Activated CD4-positive, alpha-beta T cell treated with anti-CD3 and anti-CD28 coated beads for 24 hours (primary cell): Measurements from ENCODE around the gene CRTC3.
"Not testable (repeated sequence)": the region's sequence is repeated elsewhere in the genome, so short reads cannot be mapped to it uniquely, and the experiment has no call there.

Experiments
- DNase-seq, 2 donors: peaks; one replicate each; pipeline ENCODE4 v3.0.0-alpha.2; 2020; ENCODE audit warnings: low read depth in 2 of 2

The CRTC3 gene

GRCh38 chr15:90648137-90649070 is 118.7 kb downstream of the CRTC3 start:
- DNase-seq = peak in 1 of 2 donors; percentile 37

DNA sequence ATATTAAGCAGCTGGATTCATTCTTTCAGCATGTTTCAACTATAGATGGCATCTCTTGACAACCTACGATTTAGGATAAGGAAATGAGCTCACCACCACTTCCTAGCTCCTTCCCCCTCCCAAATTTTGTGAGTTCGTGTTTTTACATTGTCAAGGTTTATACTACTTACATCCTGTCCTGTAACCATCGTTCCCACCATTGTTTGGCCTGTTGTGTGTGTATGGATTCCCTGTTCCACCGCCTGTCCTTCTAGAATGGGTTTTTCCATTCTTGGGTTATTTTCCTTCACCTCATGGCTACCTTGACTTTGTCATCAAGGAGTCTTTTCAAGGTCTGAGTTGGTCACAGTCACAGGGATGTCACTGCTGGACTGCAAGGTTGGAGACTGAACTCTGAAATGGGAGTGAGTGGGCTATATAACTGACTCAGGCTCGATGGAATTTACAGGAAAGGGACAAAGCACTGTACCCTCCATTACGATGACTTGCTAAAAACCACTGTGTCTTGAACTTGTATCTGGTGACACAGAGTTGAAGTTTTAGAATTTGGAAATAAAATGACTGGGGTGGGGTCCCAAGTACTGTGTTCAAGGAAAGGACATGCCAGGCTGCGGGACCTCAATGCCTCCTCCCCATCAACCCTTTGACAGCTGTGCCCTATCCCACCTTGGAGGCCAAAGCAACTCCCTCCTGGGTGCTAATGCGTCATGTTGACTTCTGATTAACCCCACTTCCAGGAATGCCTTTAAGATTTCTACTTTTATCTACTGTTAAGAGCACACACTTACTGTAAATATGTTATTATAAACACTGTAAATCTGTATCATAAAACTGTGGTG is 120.6 kb downstream of the CRTC3 start:
- DNase-seq = no peak

DNA sequence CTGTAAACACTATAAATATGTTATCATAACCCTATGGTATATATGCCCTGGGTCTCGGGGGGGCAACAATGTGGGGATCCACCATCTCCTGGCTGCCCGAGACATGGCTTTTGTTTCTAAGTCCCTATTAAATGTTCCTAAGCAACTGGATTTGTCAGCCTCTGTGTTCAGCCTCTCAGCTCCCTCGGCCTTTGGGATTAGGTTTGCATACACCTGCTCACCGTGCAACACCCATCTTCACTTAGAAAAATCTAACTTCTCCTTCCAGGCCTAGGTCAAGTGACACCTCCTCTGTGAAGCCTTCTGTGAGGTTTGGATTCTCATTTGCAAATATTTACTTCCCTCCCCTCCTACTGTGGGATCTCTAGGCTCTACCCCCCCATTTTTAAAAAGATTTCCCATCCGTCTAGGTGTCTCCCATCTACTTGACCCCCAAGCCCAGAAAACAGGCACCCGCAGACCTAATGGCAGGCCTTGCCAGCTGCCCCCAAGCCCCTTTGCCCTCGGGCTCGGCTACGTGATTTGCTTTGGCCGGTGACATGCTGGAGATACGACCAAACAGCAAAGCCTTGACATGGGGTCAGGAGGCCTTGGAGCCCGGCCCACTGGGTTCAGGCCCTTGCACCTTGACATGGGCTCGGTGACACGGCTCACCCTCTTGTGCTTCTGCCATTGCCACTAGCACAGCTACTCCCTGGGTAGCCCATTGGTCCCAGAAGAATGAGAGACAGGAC is 121.4 kb downstream of the CRTC3 start:
- no peak for DNase-seq

- DNase-seq = no peak
Observed at GRCh38 chr15:90654233-90655136, 124.8 kb downstream of the CRTC3 start.

GRCh38 chr15:90657520-90658172 is 127.9 kb downstream of the CRTC3 start:
- peak in 1 of 2 donors; percentile 68 for DNase-seq

- no peak for DNase-seq
Observed at GRCh38 chr15:90659481-90659880, 129.8 kb downstream of the CRTC3 start.

GRCh38 chr15:90660195-90660998 is 130.7 kb downstream of the CRTC3 start:
- peak; percentile 67 for DNase-seq

- not testable (repeated sequence) for DNase-seq
Observed at GRCh38 chr15:90660999-90661330, 131.2 kb downstream of the CRTC3 start.

GRCh38 chr15:90664081-90664461 is 134.3 kb downstream of the CRTC3 start:
- DNase-seq = not testable (repeated sequence)

- DNase-seq = no peak
Observed at GRCh38 chr15:90664650-90665287, 135.0 kb downstream of the CRTC3 start.

- DNase-seq = peak in 1 of 2 donors; percentile 39
Observed at GRCh38 chr15:90665288-90666134, 135.8 kb downstream of the CRTC3 start.

DNA sequence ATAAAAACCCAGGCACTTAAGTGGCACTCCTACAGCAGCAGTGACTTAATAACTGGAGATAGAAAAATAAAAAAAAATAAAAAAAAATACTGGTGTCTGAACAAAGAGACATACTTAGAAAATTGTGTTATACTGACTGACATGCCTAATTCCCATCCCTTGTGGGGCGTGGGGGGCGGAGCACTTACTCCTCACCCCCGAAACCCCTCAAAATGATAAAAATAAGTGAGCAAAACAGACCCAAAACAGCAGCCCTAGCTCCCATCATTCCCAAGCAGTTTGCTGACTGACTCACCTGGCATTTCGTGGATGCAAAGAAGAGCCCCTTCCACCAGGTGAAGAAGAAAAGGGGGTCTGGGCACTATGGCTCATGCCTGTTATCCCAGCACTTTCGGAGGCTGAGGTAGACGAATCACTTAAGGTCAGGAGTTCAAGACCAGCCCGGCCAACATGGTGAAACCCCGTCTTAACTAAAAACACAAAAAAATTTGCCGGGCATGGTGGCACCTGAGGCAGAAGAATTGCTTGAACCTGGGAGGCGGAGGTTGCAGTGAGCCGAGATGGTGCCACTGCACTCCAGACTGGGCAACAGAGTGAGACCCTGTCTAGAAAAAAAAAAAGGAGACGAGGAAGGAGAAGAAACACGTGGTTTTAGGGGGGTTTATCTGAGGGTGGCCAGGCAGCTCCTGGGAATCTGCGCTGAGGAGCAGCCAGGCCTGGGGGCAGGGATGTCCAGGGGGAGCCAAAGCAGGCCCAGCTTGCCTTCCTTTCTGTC is 136.6 kb downstream of the CRTC3 start:
- no peak for DNase-seq

- DNase-seq = no peak
Observed at GRCh38 chr15:90667073-90667754, 137.5 kb downstream of the CRTC3 start.

- DNase-seq = not testable (repeated sequence)
Observed at GRCh38 chr15:90667755-90668345, 138.1 kb downstream of the CRTC3 start.

DNA sequence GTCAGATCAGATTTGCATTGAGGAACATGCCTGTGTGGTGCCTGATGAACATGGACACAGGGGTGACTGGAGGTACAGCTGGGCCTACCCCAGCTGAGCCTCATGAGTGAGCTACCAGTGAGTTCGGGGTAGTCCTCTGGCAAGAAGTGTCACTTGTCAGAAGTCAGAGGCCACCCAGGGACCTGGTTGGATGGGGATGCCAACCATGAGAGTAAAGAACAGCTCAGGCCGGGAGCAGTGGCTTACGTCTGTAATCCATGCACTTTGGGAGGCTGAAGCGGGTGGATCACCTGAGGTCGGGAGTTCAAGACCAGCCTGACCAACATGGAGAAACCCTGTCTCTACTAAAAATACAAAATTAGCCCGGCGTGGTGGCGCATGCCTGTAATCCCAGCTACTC is 140.9 kb downstream of the CRTC3 start:
- DNase-seq = not testable (repeated sequence)

DNA sequence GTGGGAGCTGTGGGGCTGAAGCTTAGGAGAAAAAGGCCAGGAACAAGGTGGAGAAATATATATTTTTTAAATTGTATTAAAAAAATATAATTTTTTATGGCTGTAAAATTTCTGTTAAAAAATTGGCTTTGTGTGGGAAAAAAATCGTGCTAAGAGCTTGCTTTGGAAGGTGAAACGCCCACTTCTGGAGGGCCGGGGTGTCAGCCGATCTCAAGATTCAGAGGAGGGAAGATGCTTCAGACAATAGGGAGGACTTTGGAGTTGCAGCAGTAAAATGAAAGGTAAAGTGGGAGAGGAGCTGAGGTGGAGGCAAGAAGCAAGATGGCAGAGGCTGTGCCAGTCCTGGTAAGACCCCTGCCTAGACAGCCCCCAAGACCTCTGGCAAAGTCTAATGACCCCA is 141.5 kb downstream of the CRTC3 start:
- no peak for DNase-seq
